ENCODE data around the gene SLC31A1. TPM values are rescaled to one million over a fixed set of nuclear protein-coding genes. Genes with fewer than 3 reads are reported as not detected.

SLC31A1 gene
- total RNA-seq, 1 experiment from 2014 or later, result 17.6 TPM

DNA sequence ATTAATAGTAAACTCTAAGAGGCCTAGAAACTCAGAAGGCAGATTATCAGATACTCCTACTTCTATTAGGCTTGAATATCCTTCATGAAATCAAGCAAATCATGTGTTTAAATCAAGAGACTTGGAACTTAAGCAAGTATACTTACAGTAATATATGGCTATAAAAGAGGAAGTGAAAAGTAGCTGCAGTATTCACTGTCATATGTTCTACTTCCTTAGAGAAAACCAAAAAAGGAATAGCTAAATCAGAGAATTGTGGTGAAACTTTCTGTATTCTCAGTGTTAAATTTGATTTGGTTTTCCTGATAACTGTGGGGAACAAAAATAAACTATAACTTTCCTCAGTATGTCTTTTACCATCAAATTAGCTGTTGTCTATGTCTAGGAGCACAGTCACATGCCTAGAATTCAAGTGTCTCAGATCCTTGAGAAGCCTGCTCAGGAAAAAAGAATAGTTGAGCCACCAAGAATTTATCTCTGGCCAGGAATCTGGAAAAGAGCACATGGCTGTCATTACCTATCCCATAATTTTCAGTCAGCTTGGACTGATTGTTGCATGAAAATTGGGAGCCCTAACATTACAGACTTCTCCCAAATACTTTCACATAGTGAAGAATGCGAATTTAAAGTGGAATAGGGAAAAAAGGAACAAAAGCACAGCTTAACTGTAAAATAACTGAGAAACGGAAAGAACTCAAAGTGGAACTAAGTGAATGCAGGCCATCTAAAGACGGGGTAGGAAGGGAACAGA, 2.0 kb upstream of the SLC31A1 start:
- no peak for DNase-seq (ENCODE audit: low read depth, low spot score)
- in situ Hi-C loops (cut with HindIII; ENCODE audit: low pct_unique_long_range_greater_than_20kb, low sequenced_read_pairs) (no loop called here), intact Hi-C loops (cut with micrococcal nuclease; ENCODE audit: unreplicated experiment) (no loop called here)
- Histone ChIP-seq H3K4me3 (ENCODE audit: low read depth in 2 of 2, low read length in 2 of 2) (peak overlapping the region in 1 of 2 experiments; percentile 11; a peak in 1 of 4 replicates), H3K27ac (ENCODE audit: low read length) (no peak overlapping the region), H3K4me1 (ENCODE audit: control insufficient read depth, insufficient read depth, low read length) (peaks cover 8% of the 10 kb centered on the region), H3K27me3 (ENCODE audit: control insufficient read depth, insufficient read depth, low read length) (no peaks in the 10 kb centered on the region), H3K9me3 (ENCODE audit: control insufficient read depth, insufficient read depth, low read depth, low read length) (no peaks in the 10 kb centered on the region), H3K36me3 (ENCODE audit: control insufficient read depth, insufficient read depth, low read length) (no peaks in the 10 kb centered on the region; the same call in 1 of the 2 replicates)
- TSS peak; percentile 69 for BruUV-seq (replicated peaks)
- ATAC-seq, result no peak
- ChIA-PET POLR2A (no interaction called here), CTCF (no interaction called here)
- no peak for TF ChIP-seq TCF7L2 (IDR thresholded peaks at IDR 0.05; ENCODE audit: low read depth, low read length)

- ChIA-PET POLR2A (no interaction called here), CTCF (no interaction called here)
- Histone ChIP-seq H3K4me3 (ENCODE audit: low read depth in 2 of 2, low read length in 2 of 2) (peak overlapping the region; percentile 95 to 98), H3K36me3 (ENCODE audit: control insufficient read depth, insufficient read depth, low read length) (no peaks in the 10 kb centered on the region; the same call in 1 of the 2 replicates), H3K4me1 (ENCODE audit: control insufficient read depth, insufficient read depth, low read length) (peaks cover 8% of the 10 kb centered on the region), H3K27me3 (ENCODE audit: control insufficient read depth, insufficient read depth, low read length) (no peaks in the 10 kb centered on the region), H3K9me3 (ENCODE audit: control insufficient read depth, insufficient read depth, low read depth, low read length) (no peaks in the 10 kb centered on the region), H3K27ac (ENCODE audit: low read length) (no peak overlapping the region)
- TF ChIP-seq POLR2AphosphoS5 (IDR thresholded peaks at IDR 0.05; ENCODE audit: low read depth, low read length) (no peak), TCF7L2 (IDR thresholded peaks at IDR 0.05; ENCODE audit: low read depth, low read length) (no peak), REST (IDR thresholded peaks at IDR 0.05; ENCODE audit: insufficient read depth in 1 of 2, low read depth in 2 of 2, low read length in 1 of 2) (no peak), SIN3A (IDR thresholded peaks at IDR 0.05; ENCODE audit: borderline replicate concordance, insufficient read depth, low read depth, low read length) (no peak)
- TF ChIP-seq, protein P1, sequence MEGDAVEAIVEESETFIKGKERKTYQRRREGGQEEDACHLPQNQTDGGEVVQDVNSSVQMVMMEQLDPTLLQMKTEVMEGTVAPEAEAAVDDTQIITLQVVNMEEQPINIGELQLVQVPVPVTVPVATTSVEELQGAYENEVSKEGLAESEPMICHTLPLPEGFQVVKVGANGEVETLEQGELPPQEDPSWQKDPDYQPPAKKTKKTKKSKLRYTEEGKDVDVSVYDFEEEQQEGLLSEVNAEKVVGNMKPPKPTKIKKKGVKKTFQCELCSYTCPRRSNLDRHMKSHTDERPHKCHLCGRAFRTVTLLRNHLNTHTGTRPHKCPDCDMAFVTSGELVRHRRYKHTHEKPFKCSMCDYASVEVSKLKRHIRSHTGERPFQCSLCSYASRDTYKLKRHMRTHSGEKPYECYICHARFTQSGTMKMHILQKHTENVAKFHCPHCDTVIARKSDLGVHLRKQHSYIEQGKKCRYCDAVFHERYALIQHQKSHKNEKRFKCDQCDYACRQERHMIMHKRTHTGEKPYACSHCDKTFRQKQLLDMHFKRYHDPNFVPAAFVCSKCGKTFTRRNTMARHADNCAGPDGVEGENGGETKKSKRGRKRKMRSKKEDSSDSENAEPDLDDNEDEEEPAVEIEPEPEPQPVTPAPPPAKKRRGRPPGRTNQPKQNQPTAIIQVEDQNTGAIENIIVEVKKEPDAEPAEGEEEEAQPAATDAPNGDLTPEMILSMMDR (IDR thresholded peaks at IDR 0.05), result no peak
- ATAC-seq (no peak), DNase-seq (ENCODE audit: low read depth, low spot score) (no peak)
- intact Hi-C loops (cut with micrococcal nuclease; ENCODE audit: unreplicated experiment) (no loop called here), in situ Hi-C loops (cut with HindIII; ENCODE audit: low pct_unique_long_range_greater_than_20kb, low sequenced_read_pairs) (no loop called here)
- BruUV-seq (replicated peaks), result no TSS peak
These were observed 1.4 kb upstream of the SLC31A1 start for GRCh38 chr9:113219969-113220368.

GRCh38 chr9:113220467-113221002, 809 bp upstream of the SLC31A1 start:
- no TSS peak for BruUV-seq (replicated peaks)
- ATAC-seq (no peak), DNase-seq (ENCODE audit: low read depth, low spot score) (no peak)
- in situ Hi-C loops (cut with HindIII; ENCODE audit: low pct_unique_long_range_greater_than_20kb, low sequenced_read_pairs), result no loop called here
- TF ChIP-seq, protein P1 (IDR thresholded peaks at IDR 0.05), result no peak
- no peak for TF ChIP-seq SIN3A (IDR thresholded peaks at IDR 0.05; ENCODE audit: borderline replicate concordance, insufficient read depth, low read depth, low read length)
- TF ChIP-seq POLR2AphosphoS5 (IDR thresholded peaks at IDR 0.05; ENCODE audit: low read depth, low read length), result no peak
- no peak for TF ChIP-seq TCF7L2 (IDR thresholded peaks at IDR 0.05; ENCODE audit: low read depth, low read length)
- H3K27me3 ChIP-seq (ENCODE audit: control insufficient read depth, insufficient read depth, low read length), result no peaks in the 10 kb centered on the region
- H3K9me3 ChIP-seq (ENCODE audit: control insufficient read depth, insufficient read depth, low read depth, low read length), result no peaks in the 10 kb centered on the region
- no peaks in the 10 kb centered on the region; the same call in 1 of the 2 replicates for H3K36me3 ChIP-seq (ENCODE audit: control insufficient read depth, insufficient read depth, low read length)
- POLR2A ChIA-PET, result interaction anchor here (0.6 kb wide), 1 partner anchor 204 kb away, joined by 3 read pairs; no protein-coding TSS in a partner anchor
- H3K4me1 ChIP-seq (ENCODE audit: control insufficient read depth, insufficient read depth, low read length), result peaks cover 8% of the 10 kb centered on the region
- H3K4me3 ChIP-seq (ENCODE audit: low read depth in 2 of 2, low read length in 2 of 2), result peak overlapping the region; percentile 95 to 98
- H3K27ac ChIP-seq (ENCODE audit: low read length), result peak overlapping the region; percentile 85
- CTCF ChIA-PET, result interaction anchor here (0.6 kb wide), 1 partner anchor 658 kb away, joined by 3 read pairs; no protein-coding TSS in a partner anchor
- intact Hi-C loops (cut with micrococcal nuclease; ENCODE audit: unreplicated experiment), result no loop called here

Measured in Panc1 (cell line).